ENCODE results near the gene PLCD3. TPM values are rescaled to one million over a fixed set of nuclear protein-coding genes. Genes with fewer than 3 reads are reported as not detected.
A peak's percentile ranks its signal among the peaks of the same experiment; 100 is the strongest.

Gene PLCD3
- total RNA-seq, 1 donor from 2014 or later: 87.6 TPM

- DNase-seq (ENCODE audit: low spot score): no peak
Measured at GRCh38 chr17:45108595-45109521, 23.5 kb downstream of the PLCD3 start.

GRCh38 chr17:45108051-45108450, 24.3 kb downstream of the PLCD3 start:
- intact Hi-C loops (cut with DNase I): no loop called here
- no peak for DNase-seq (ENCODE audit: low spot score)

More at GRCh38 chr17:45108595-45109521, 23.5 kb downstream of the PLCD3 start:
- intact Hi-C loops (cut with DNase I): no loop called here

GRCh38 chr17:45107293-45108010, 24.9 kb downstream of the PLCD3 start:
- intact Hi-C loops (cut with DNase I): no loop called here
- no peak for DNase-seq (ENCODE audit: low spot score)

- intact Hi-C loops (cut with DNase I): no loop called here
- no peak for DNase-seq (ENCODE audit: low spot score)
Measured at GRCh38 chr17:45106582-45106981, 25.7 kb downstream of the PLCD3 start.

GRCh38 chr17:45106096-45106495, 26.2 kb downstream of the PLCD3 start:
- no peak for DNase-seq (ENCODE audit: low spot score)
- intact Hi-C loops (cut with DNase I): no loop called here

- intact Hi-C loops (cut with DNase I): no loop called here
- DNase-seq (ENCODE audit: low spot score): no peak
Measured at GRCh38 chr17:45104907-45105624, 27.2 kb downstream of the PLCD3 start.

- DNase-seq (ENCODE audit: low spot score): no peak
- intact Hi-C loops (cut with DNase I): no loop called here
Measured at GRCh38 chr17:45104497-45104896, 27.8 kb downstream of the PLCD3 start.

GRCh38 chr17:45104029-45104428, 28.3 kb downstream of the PLCD3 start:
- no peak for DNase-seq (ENCODE audit: low spot score)
- intact Hi-C loops (cut with DNase I): no loop called here

GRCh38 chr17:45103269-45103795, 29.0 kb downstream of the PLCD3 start:
- intact Hi-C loops (cut with DNase I): no loop called here
- no peak for DNase-seq (ENCODE audit: low spot score)

- intact Hi-C loops (cut with DNase I): no loop called here
- DNase-seq (ENCODE audit: low spot score): no peak
Measured at GRCh38 chr17:45102856-45103255, 29.5 kb downstream of the PLCD3 start.

- intact Hi-C loops (cut with DNase I): no loop called here
- no peak for DNase-seq (ENCODE audit: low spot score)
Measured at GRCh38 chr17:45101883-45102811, 30.2 kb downstream of the PLCD3 start.

GRCh38 chr17:45101546-45101882, 30.8 kb downstream of the PLCD3 start:
- intact Hi-C loops (cut with DNase I): no loop called here
- no peak for DNase-seq (ENCODE audit: low spot score)

- intact Hi-C loops (cut with DNase I): loop anchor here (5.0 kb wide), 3 partner anchors 33 to 177 kb away; partner anchors contain the start of gene PLCD3
- DNase-seq (ENCODE audit: low spot score): peak; percentile 94
Measured at GRCh38 chr17:45098869-45099616, 33.3 kb downstream of the PLCD3 start.

GRCh38 chr17:45098081-45098868, 34.0 kb downstream of the PLCD3 start:
- intact Hi-C loops (cut with DNase I): loop anchor here (5.0 kb wide), 3 partner anchors 34 to 176 kb away; partner anchors contain the start of gene PLCD3
- no peak for DNase-seq (ENCODE audit: low spot score)

- DNase-seq (ENCODE audit: low spot score): no peak
- intact Hi-C loops (cut with DNase I): loop anchor here (5.0 kb wide), 3 partner anchors 35 to 175 kb away; partner anchors contain the start of gene PLCD3
Measured at GRCh38 chr17:45096926-45097325, 35.4 kb downstream of the PLCD3 start.

- intact Hi-C loops (cut with DNase I): loop anchor here (5.0 kb wide), 3 partner anchors 36 to 174 kb away; partner anchors contain the start of gene PLCD3
- DNase-seq (ENCODE audit: low spot score): no peak
Measured at GRCh38 chr17:45096141-45096540, 36.2 kb downstream of the PLCD3 start.

GRCh38 chr17:45093444-45094110, 38.7 kb downstream of the PLCD3 start:
- intact Hi-C loops (cut with DNase I): no loop called here
- DNase-seq (ENCODE audit: low spot score): no peak
